HEK293T (cell line): ENCODE data around the gene SYT12.

Experiments
- CTCF ChIA-PET: fragments of 350-600 bp; formaldehyde crosslinking; extraction: SDS; loops from one replicate; lab custom pipeline; 2021; ENCODE audit warnings: antibody characterized with exemption, inconsistent platforms; lab: Yijun Ruan, JAX
- POLR2A ChIA-PET: fragments of 350-600 bp; formaldehyde crosslinking; extraction: SDS; loops from one replicate; lab custom pipeline; 2020; ENCODE audit warnings: antibody characterized with exemption, inconsistent platforms; lab: Yijun Ruan, JAX
- DNase-seq: peaks from one replicate; pipeline ENCODE4 v3.0.0; 2012; ENCODE audit warnings: mixed read lengths; ENCODE audit errors: extremely low spot score
- ARNT ChIP-seq: fragments of 450-650 bp; IDR thresholded peaks from 2 replicates; pipeline ENCODE4 v1.6.1; 2017; ENCODE audit warnings: mild to moderate bottlenecking
- BHLHE40 ChIP-seq: fragments of 450-650 bp; IDR thresholded peaks from 2 replicates; pipeline ENCODE4 v1.6.1; 2016; ENCODE audit warnings: mild to moderate bottlenecking, moderate library complexity, borderline replicate concordance
- CTBP1 ChIP-seq: fragments of 450-650 bp; IDR thresholded peaks from 2 replicates; pipeline ENCODE4 v1.6.1; 2016; ENCODE audit warnings: borderline replicate concordance
- ELF4 ChIP-seq: fragments of 450-650 bp; IDR thresholded peaks from 2 replicates; pipeline ENCODE4 v1.6.1; 2017; ENCODE audit warnings: antibody characterized with exemption
- FOXA1 ChIP-seq: fragments of 450-650 bp; IDR thresholded peaks from 2 replicates; pipeline ENCODE4 v1.6.1; 2016; ENCODE audit warnings: mild to moderate bottlenecking
- FOXK2 ChIP-seq: fragments of 450-650 bp; IDR thresholded peaks from 2 replicates; pipeline ENCODE4 v1.6.1; 2016; ENCODE audit warnings: mild to moderate bottlenecking
- FOXM1 ChIP-seq: fragments of 450-650 bp; IDR thresholded peaks from 2 replicates; pipeline ENCODE4 v1.6.1; 2017; ENCODE audit warnings: mild to moderate bottlenecking, borderline replicate concordance
- HDGF ChIP-seq: fragments of 450-650 bp; IDR thresholded peaks from 2 replicates; pipeline ENCODE4 v1.6.1; 2017; ENCODE audit warnings: antibody characterized with exemption, borderline replicate concordance
- L3MBTL2 ChIP-seq: fragments of 450-650 bp; conservative IDR thresholded peaks from 2 replicates; pipeline ENCODE4 v1.6.1; 2016; ENCODE audit warnings: mild to moderate bottlenecking
- LEF1 ChIP-seq: fragments of 450-650 bp; IDR thresholded peaks from 2 replicates; pipeline ENCODE4 v1.6.1; 2017; ENCODE audit warnings: mild to moderate bottlenecking, borderline replicate concordance
- NFRKB ChIP-seq: fragments of 450-650 bp; IDR thresholded peaks from 2 replicates; pipeline ENCODE4 v1.6.1; 2016; ENCODE audit warnings: mild to moderate bottlenecking, moderate library complexity
- PKNOX1 ChIP-seq: fragments of 450-650 bp; IDR thresholded peaks from 2 replicates; pipeline ENCODE4 v1.6.1; 2016
- SP1 ChIP-seq: fragments of 450-650 bp; IDR thresholded peaks from 2 replicates; pipeline ENCODE4 v1.6.1; 2017
- SUZ12 ChIP-seq: fragments of 450-650 bp; IDR thresholded peaks from 2 replicates; pipeline ENCODE4 v1.6.1; 2016; ENCODE audit warnings: mild to moderate bottlenecking
- TARDBP ChIP-seq: fragments of 450-650 bp; IDR thresholded peaks from 2 replicates; pipeline ENCODE4 v1.6.1; 2016
- ZNF384 ChIP-seq: fragments of 450-650 bp; IDR thresholded peaks from 2 replicates; pipeline ENCODE4 v1.6.1; 2016

The SYT12 gene

GRCh38 chr11:67016550-67016949 is 6.4 kb upstream of the SYT12 start:
- TF ChIP-seq SUZ12 (no peak), L3MBTL2 (no peak), HDGF (no peak), BHLHE40 (no peak), TARDBP (no peak), LEF1 (no peak), CTBP1 (no peak), PKNOX1 (no peak), NFRKB (no peak)
- DNase-seq, result no peak
- ChIA-PET POLR2A (interaction anchor here (0.9 kb wide), 1 partner anchor 38 kb away, joined by 3 read pairs; no protein-coding TSS in a partner anchor), CTCF (no interaction called here)

GRCh38 chr11:67020949-67021348 is 2.0 kb upstream of the SYT12 start:
- POLR2A ChIA-PET, result no interaction called here
- TF ChIP-seq FOXA1 (no peak), ZNF384 (no peak)
- CTCF ChIA-PET, result interaction anchor here (1.1 to 1.4 kb wide), 3 partner anchors 31 to 253 kb away, joined by 3 to 4 read pairs (median 4); no protein-coding TSS in a partner anchor
- DNase-seq, result no peak

DNA sequence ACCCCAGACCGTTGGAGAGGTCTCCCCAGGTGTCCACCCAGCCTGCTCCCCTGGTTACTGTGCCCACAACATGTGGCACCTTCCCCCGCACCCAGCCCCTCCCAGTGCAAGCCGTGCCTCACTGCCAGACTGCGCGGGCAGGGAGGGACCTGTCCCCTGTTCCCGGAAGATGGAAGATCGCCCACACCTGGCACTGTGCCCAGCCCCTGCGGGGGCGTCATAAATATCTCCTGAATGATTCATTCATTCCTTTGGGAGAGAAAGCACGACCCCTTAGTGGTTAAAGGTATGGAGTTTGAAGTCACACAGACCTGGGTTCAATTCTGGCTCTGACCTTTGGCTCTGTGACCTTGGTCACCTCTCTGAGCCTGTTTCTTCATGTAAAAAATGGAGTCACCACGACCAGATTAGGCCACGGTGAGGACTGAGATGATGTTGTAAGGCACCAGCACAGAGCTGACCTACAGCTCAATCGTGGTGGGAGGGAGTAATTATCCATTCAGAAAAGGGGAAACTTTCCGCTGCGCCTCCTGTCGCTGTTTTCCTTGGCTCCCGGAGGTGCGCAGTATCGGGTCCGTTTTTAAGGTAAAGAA is 497 bp upstream of the SYT12 start:
- POLR2A ChIA-PET, result interaction anchor here (1.0 kb wide), 1 partner anchor 179 kb away, joined by 3 read pairs; the partner anchor contains the start of gene RCE1
- no peak for TF ChIP-seq BHLHE40
- TF ChIP-seq CTBP1, result no peak
- no peak for TF ChIP-seq FOXM1
- CTCF ChIA-PET, result interaction anchor here (0.6 to 1.2 kb wide), 7 partner anchors 11 to 255 kb away, joined by 3 to 4 read pairs (median 3); no protein-coding TSS in a partner anchor

GRCh38 chr11:67023957-67024353 is 1.0 kb downstream of the SYT12 start:
- POLR2A ChIA-PET, result no interaction called here
- no peak for DNase-seq
- CTCF ChIA-PET, result no interaction called here
- TF ChIP-seq ELF4 (no peak), HDGF (no peak), CTBP1 (no peak), L3MBTL2 (no peak)

More for the DNA sequence above, 497 bp upstream of the SYT12 start:
- DNase-seq, result no peak

DNA sequence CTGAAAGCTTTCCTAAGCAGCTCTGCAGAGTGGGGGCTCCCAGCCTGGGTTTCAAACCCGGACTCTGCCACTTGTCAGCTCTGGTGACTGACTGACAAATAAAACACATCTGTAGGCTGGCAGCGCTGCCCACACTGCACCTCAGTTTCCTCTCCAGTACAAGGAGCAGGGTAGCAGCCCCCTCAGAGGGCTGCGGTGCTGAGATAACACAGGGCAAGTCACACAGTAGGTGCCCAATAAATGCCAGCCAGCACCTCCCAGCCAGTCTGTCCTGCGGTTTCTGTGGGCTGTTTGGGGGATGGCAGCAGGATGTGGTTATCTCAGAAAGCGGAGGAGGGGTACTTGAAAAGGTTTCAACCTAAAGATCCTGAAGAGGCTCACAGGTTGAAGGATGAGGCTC is 1.5 kb downstream of the SYT12 start:
- CTCF ChIA-PET, result no interaction called here
- no peak for TF ChIP-seq LEF1
- no peak for TF ChIP-seq SUZ12
- no peak for TF ChIP-seq SP1
- no peak for TF ChIP-seq FOXK2
- TF ChIP-seq ELF4, result no peak
- TF ChIP-seq HDGF, result no peak
- no peak for TF ChIP-seq PKNOX1
- no peak for TF ChIP-seq CTBP1
- TF ChIP-seq BHLHE40, result no peak
- no peak for TF ChIP-seq FOXM1
- TF ChIP-seq L3MBTL2, result no peak
- TF ChIP-seq ARNT, result no peak
- no peak for TF ChIP-seq TARDBP
- no peak for TF ChIP-seq NFRKB
- TF ChIP-seq ZNF384, result no peak
- no peak for TF ChIP-seq FOXA1
- no peak for DNase-seq
- POLR2A ChIA-PET, result no interaction called here

DNA sequence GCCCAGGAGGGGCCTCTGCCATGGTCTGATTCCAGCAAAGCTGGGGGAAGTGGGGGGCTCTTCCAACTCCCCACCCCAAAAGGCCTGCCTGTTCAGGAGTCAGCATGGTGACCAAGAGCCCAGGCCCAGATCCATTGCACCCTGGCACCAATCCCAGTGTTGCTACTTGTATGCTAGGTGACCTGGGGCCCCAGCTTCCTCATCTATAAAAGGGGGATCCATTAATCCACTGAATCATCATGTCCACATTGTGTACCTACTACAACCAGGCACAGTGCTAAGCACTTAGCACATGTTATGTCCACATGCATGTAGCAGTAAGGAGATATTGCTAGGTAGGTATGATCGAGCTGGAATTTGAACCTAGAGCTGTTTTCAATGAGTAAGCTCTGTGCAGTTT is 2.0 kb downstream of the SYT12 start:
- POLR2A ChIA-PET, result no interaction called here
- TF ChIP-seq PKNOX1, result no peak
- no peak for TF ChIP-seq SP1
- no peak for TF ChIP-seq CTBP1
- no peak for TF ChIP-seq HDGF
- TF ChIP-seq BHLHE40, result no peak
- TF ChIP-seq TARDBP, result no peak
- no peak for TF ChIP-seq SUZ12
- no peak for TF ChIP-seq FOXA1
- no peak for TF ChIP-seq ZNF384
- TF ChIP-seq LEF1, result no peak
- CTCF ChIA-PET, result no interaction called here
- no peak for DNase-seq

- no peak for DNase-seq
- ChIA-PET POLR2A (interaction anchor here (0.7 kb wide), 1 partner anchor 435 kb away, joined by 3 read pairs; no protein-coding TSS in a partner anchor), CTCF (interaction anchor here (0.7 kb wide), 1 partner anchor 13 kb away, joined by 4 read pairs; no protein-coding TSS in a partner anchor)
- TF ChIP-seq BHLHE40, result no peak
- no peak for TF ChIP-seq FOXA1
- no peak for TF ChIP-seq TARDBP
- TF ChIP-seq ARNT, result no peak
- no peak for TF ChIP-seq ZNF384
- TF ChIP-seq FOXK2, result no peak
- TF ChIP-seq ELF4, result no peak
- TF ChIP-seq HDGF, result no peak
- TF ChIP-seq PKNOX1, result no peak
- no peak for TF ChIP-seq SUZ12
- no peak for TF ChIP-seq L3MBTL2
- TF ChIP-seq CTBP1, result no peak
- TF ChIP-seq FOXM1, result no peak
- no peak for TF ChIP-seq LEF1
- no peak for TF ChIP-seq SP1
- no peak for TF ChIP-seq NFRKB
These were observed 2.8 kb downstream of the SYT12 start for GRCh38 chr11:67025750-67026149.
